ENCODE data around the gene MON2. TPM values are rescaled to one million over a fixed set of nuclear protein-coding genes. Genes with fewer than 3 reads are reported as not detected.

The MON2 gene
- total and polyA plus RNA-seq, 9 donors: 13.1 to 84.4 (median 55.5) TPM

- Histone ChIP-seq H3K36me3 (no peaks in the 10 kb centered on the region), H3K4me3 (no peak overlapping the region), H3K4me1 (ENCODE audit: insufficient read depth) (no peaks in the 10 kb centered on the region), H3K9me3 (no peaks in the 10 kb centered on the region), H3K27ac (no peak overlapping the region), H3K27me3 (no peaks in the 10 kb centered on the region)
- TF ChIP-seq POLR2A (IDR thresholded peaks at IDR 0.05) (no peak), EP300 (IDR thresholded peaks at IDR 0.05) (no peak), CTCF (IDR thresholded peaks at IDR 0.05) (no peak)
- intact Hi-C loops (cut with DNase I): no loop called here
- 89 to 91% (median 91%) methylated on average over 2 of the region's 2 CpGs for WGBS, 3 donors
- no peak for DNase-seq
Observed at GRCh38 chr12:62517887-62518286, 51.3 kb downstream of the MON2 start.

- Histone ChIP-seq H3K36me3 (no peaks in the 10 kb centered on the region), H3K27ac (no peak overlapping the region), H3K9me3 (no peaks in the 10 kb centered on the region), H3K4me3 (no peak overlapping the region), H3K27me3 (no peaks in the 10 kb centered on the region), H3K4me1 (ENCODE audit: insufficient read depth) (no peaks in the 10 kb centered on the region)
- TF ChIP-seq POLR2A (IDR thresholded peaks at IDR 0.05): no peak
- TF ChIP-seq CTCF (IDR thresholded peaks at IDR 0.05): no peak
- no peak for TF ChIP-seq EP300 (IDR thresholded peaks at IDR 0.05)
- intact Hi-C loops (cut with DNase I): no loop called here
- WGBS, 3 donors: 78 to 86% (median 80%) methylated on average over 5 of the region's 5 CpGs
- no peak for DNase-seq
Observed at GRCh38 chr12:62519043-62519442, 52.4 kb downstream of the MON2 start.

GRCh38 chr12:62520361-62520760 lies 53.7 kb downstream of the MON2 start:
- TF ChIP-seq CTCF (IDR thresholded peaks at IDR 0.05): no peak
- TF ChIP-seq POLR2A (IDR thresholded peaks at IDR 0.05): no peak
- TF ChIP-seq EP300 (IDR thresholded peaks at IDR 0.05): no peak
- H3K4me3 ChIP-seq: no peak overlapping the region
- no peak overlapping the region for H3K27ac ChIP-seq
- DNase-seq: no peak
- WGBS, 3 donors: 93 to 94% (median 93%) methylated on average over 5 of the region's 5 CpGs
- no peaks in the 10 kb centered on the region for H3K4me1 ChIP-seq (ENCODE audit: insufficient read depth)
- intact Hi-C loops (cut with DNase I): no loop called here
- H3K9me3 ChIP-seq: no peaks in the 10 kb centered on the region
- no peaks in the 10 kb centered on the region for H3K36me3 ChIP-seq
- H3K27me3 ChIP-seq: no peaks in the 10 kb centered on the region

GRCh38 chr12:62522984-62523383 lies 56.4 kb downstream of the MON2 start:
- H3K27me3 ChIP-seq: no peaks in the 10 kb centered on the region
- no peak for DNase-seq
- no peak overlapping the region for H3K4me3 ChIP-seq
- H3K4me1 ChIP-seq (ENCODE audit: insufficient read depth): no peaks in the 10 kb centered on the region
- intact Hi-C loops (cut with DNase I): no loop called here
- TF ChIP-seq CTCF (IDR thresholded peaks at IDR 0.05) (no peak), POLR2A (IDR thresholded peaks at IDR 0.05) (no peak), EP300 (IDR thresholded peaks at IDR 0.05) (no peak)
- no peaks in the 10 kb centered on the region for H3K9me3 ChIP-seq
- 94 to 99% (median 94%) methylated on average over 2 of the region's 2 CpGs for WGBS, 3 donors
- H3K36me3 ChIP-seq: no peaks in the 10 kb centered on the region
- no peak overlapping the region for H3K27ac ChIP-seq

- no peak for TF ChIP-seq EP300 (IDR thresholded peaks at IDR 0.05)
- TF ChIP-seq CTCF (IDR thresholded peaks at IDR 0.05): no peak
- TF ChIP-seq POLR2A (IDR thresholded peaks at IDR 0.05): no peak
- Histone ChIP-seq H3K27me3 (no peaks in the 10 kb centered on the region), H3K36me3 (no peaks in the 10 kb centered on the region), H3K27ac (no peak overlapping the region), H3K4me3 (no peak overlapping the region), H3K4me1 (ENCODE audit: insufficient read depth) (no peaks in the 10 kb centered on the region), H3K9me3 (no peaks in the 10 kb centered on the region)
- WGBS, 3 donors: 57 to 79% (median 63%) methylated on average over 1 of the region's 1 CpG
- intact Hi-C loops (cut with DNase I): no loop called here
- no peak for DNase-seq
Observed at GRCh38 chr12:62523619-62524018, 57.0 kb downstream of the MON2 start.
